GM21723 (cell line): ENCODE measurements around the gene KCNIP3.

Source experiments
- ATAC-seq: cut with Tn5 transposase; IDR thresholded peaks from one replicate; pipeline ENCODE4 v1.9.1; 2021; ENCODE audit warnings: mild to moderate bottlenecking, moderate library complexity; ENCODE audit not compliant: unreplicated experiment

KCNIP3 gene

GRCh38 chr2:95327861-95328260 is 30.7 kb downstream of the KCNIP3 start:
- no peak for ATAC-seq

GRCh38 chr2:95328358-95329125 is 31.4 kb downstream of the KCNIP3 start:
- no peak for ATAC-seq

GRCh38 chr2:95329401-95329800 is 32.3 kb downstream of the KCNIP3 start:
- ATAC-seq, result no peak

- no peak for ATAC-seq
Observed at GRCh38 chr2:95329891-95330793, 33.0 kb downstream of the KCNIP3 start.

- no peak for ATAC-seq
Observed at GRCh38 chr2:95330794-95331338, 33.7 kb downstream of the KCNIP3 start.

GRCh38 chr2:95331606-95332005 is 34.5 kb downstream of the KCNIP3 start:
- no peak for ATAC-seq

GRCh38 chr2:95332036-95332435 is 34.9 kb downstream of the KCNIP3 start:
- no peak for ATAC-seq

GRCh38 chr2:95333056-95333455 is 35.9 kb downstream of the KCNIP3 start:
- ATAC-seq, result no peak

- ATAC-seq, result no peak
Observed at GRCh38 chr2:95333888-95334338, 36.8 kb downstream of the KCNIP3 start.

GRCh38 chr2:95334916-95335641 is 37.9 kb downstream of the KCNIP3 start:
- ATAC-seq, result no peak

- no peak for ATAC-seq
Observed at GRCh38 chr2:95336406-95336805, 39.3 kb downstream of the KCNIP3 start.

GRCh38 chr2:95337829-95338228 is 40.7 kb downstream of the KCNIP3 start:
- ATAC-seq, result no peak

GRCh38 chr2:95342556-95343320 is 45.6 kb downstream of the KCNIP3 start:
- no peak for ATAC-seq

- no peak for ATAC-seq
Observed at GRCh38 chr2:95343429-95344214, 46.5 kb downstream of the KCNIP3 start.

GRCh38 chr2:95344215-95344583 is 47.1 kb downstream of the KCNIP3 start:
- no peak for ATAC-seq

GRCh38 chr2:95344656-95345055 is 47.5 kb downstream of the KCNIP3 start:
- no peak for ATAC-seq

GRCh38 chr2:95345081-95345562 is 48.0 kb downstream of the KCNIP3 start:
- no peak for ATAC-seq

- ATAC-seq, result peak; percentile 80
Observed at GRCh38 chr2:95345563-95346230, 48.5 kb downstream of the KCNIP3 start.

GRCh38 chr2:95346231-95346737 is 49.1 kb downstream of the KCNIP3 start:
- ATAC-seq, result peak; percentile 33
